NCI-H2196 (cell line): ENCODE results near the gene PIK3R5.
"Not testable (repeated sequence)": the region's sequence is repeated elsewhere in the genome, so short reads cannot be mapped to it uniquely, and the experiment has no call there.

Source experiments
- DNase-seq: peaks from one replicate; lab custom pipeline; 2025; ENCODE audit not compliant: unreplicated experiment; lab: John Stamatoyannopoulos, UW

PIK3R5 gene

DNA sequence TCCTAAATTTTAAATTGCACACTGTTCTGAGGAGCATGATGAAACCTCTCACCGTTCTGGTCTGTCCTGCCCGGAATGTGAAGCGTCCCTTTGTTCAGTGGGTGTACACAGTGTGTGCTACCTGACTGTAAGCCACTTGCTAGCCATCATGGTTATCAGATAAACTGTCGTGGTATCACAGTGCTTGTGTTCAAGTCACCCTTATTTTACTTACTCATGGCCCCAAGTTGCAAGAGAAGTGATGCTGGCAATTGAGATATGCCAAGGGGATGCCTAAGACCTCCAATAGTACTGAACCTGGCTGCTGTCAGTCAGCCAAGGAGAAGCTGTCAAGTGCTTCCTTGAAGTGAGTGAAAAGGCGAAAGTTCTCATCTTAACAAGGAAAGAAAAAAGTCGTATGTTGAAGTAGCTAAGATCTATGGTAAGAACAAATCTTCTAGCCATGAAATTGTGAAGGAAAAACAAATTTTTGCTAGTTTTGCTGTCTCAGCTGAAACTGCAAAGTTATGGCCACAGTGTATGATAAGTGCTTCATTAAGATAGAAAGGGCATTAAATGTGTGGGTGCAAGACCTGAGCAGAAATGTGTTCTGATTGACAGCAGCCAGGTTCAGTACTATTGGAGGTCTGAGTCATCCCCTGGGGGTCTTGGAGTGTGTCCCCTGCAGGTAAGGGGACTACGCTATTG is 103.9 kb downstream of the PIK3R5 start:
- DNase-seq, result no peak

DNA sequence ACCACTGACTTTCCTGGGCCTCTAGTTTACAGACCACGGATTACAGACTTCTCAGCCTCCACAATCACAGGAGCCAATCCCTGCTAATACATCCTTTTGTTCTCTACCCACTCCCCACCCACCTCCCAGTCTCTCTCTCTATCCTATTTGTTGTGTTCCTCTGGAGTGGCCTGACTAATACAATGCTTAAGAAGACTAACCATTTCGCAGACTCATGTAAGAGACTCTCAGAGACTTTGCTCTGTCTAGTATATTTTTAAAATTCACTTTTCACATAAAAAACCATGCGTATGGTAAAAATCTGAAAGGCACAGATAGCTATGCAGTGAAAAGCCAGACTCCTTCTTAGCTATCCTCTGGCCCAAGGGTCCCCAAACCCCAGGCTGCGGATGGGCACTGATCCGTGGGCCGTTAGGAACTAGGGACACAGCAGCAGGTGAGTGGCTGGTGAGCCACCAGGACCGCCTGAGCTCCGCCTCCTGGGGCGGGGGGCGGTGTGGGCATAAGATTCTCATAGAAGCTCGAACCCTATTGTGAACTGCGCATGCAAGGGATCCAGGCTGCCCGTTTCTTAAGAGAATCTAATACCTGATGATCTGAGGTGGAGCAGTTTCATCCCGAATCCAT is 105.6 kb downstream of the PIK3R5 start:
- no peak for DNase-seq

DNA sequence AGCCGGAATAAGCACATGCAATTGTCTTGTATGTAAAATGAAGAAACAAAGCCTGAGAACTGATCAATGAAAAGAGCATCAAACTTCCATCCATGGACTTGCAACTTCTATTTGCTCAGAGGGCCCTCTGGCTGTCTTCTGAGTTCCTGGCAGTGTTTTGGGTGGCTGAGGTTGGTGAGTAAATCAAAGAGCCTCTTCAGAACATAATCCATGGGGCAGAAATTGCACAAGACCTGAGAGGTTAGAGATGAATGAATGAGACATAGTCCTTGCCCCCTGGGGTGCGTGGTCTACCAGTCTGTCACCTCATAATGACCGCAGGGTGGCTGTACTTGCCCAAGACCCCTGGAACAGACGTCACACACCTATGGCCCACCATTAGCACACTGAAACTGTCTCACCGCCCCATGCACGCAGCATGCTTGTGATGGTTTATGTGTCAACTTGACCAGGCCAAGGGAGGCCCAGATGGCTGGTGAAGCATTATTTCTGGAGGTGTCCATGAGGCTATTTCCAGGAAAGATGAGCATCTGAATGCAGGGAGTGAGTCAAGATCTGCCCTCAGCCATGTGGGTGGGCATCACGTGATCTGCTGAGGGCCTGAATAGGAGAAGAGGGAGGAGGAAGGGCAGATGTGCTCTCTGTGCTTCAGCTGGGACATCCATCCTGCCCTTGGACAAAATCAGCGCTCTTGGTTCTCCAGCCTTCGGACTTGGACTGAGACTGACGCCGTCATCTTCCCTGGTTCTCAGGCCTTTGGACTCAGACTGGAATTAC is 106.3 kb downstream of the PIK3R5 start:
- no peak for DNase-seq

DNA sequence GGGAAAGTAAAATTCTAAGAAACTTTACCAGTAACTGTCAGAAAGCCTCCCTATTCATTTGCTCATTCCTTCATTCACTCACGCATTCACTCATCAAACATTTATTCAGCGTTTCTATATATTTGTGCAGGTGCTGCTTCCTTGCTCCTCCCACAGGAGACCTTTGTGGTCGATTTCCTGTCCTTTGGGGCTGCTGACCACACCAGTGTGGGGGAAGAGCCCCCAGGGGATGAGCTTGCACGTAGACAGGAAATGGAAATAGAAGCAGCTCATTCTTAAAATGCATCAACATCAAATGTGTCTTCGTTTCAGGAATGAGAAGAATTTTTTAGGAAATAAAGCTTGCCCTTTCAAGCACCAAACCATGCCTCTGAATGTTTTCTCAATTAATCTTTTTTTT is 107.6 kb downstream of the PIK3R5 start:
- DNase-seq, result no peak

DNA sequence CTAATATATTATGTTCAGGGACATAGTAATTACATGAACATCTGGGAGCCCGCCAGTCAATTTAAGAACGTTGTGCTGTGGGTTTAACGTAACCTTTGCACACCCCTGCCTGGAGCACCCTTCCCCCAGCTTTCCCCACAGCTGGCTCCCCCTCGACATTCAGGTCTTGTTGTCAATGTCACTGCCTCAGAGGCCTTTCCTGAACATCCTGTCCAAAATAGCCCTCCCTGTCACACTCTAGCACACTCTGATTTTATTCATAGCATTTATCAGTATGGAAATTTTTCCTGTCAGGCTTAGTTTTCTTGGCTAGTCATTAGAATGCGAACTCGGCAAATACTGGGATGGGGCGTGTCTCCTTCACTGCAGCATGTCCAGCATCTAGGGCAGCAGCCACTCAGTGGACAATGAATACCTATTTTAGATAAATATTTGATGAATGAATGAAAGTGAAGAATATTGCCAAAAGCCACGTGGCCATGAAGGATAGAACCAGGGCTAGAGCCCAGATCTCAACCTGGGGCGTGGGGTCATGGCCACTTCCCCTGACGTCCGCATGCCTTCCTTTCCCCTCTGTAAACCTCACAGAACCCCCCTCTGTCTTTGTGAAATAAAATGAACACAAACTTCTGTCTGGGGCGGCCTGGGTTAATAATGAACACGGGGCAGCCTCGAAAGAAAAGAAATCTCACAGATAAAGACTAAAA is 108.5 kb downstream of the PIK3R5 start:
- DNase-seq, result no peak

DNA sequence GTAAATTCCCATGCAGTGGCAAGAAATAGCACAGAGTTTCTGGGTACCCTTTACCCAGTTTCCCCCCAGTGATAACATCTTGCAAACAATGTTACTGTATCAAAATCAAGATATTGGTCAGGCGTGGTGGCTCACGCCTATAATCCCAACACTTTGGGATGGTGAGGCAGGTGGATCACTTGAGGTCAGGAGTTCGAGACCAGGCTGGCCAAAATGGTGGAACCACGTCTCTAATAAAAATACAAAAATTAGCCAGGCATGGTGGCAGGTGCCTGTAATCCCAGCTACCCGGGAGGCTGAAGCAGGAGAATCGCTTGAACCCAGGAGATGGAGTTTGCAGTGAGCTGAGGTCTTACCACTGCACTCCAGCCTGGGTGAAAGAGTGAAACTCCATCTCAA is 109.3 kb downstream of the PIK3R5 start:
- not testable (repeated sequence) for DNase-seq

DNA sequence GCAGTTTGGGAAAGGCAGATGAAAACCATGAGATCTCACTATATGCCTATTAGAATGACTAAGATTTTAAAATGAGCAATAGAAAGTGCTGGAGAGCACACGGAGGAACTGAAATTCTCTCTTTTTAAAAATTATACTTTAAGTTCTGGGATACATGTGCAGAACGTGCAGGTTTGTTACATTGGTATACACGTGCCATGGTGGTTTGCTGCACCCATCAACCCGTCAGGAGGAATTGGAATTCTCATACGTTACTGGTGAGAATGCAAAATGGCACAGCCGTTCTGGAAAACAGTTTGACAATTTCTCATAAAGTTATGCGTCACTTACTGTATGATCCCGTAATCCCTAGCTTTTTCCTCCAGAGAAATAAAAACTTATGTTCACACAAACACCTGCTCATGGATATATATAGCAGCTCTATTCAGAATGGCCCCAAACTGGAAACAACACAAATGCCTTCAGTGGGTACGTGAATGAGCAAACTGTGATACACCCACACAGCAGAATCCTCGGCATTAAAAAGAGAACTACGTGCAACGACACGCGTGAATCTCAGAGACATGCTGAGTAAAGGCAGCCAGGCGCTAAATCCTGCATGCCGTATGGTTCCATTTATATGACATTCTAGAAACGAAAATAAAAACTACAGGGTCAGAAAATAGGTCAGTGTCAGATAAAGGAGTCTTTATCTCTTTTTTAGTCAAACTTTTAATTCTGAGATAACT is 109.9 kb downstream of the PIK3R5 start:
- no peak for DNase-seq

DNA sequence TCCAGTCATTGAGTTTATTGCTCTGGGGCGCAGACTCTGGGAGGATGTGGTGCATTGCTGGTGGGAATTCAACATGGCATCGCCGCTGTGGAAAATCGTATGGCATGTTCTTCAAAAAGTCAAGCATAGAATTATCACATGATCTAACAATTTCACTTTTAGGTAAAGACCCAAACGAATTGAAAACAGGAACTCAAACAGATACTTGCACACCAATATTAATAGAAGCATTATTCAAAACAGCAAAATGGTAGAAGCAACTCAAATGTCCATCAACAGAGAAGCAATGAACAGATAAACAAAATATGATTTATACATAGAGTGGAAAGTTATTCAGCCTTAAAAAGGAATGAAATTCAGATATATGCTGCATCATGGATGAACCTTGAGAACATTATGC is 113.9 kb downstream of the PIK3R5 start:
- no peak for DNase-seq

DNA sequence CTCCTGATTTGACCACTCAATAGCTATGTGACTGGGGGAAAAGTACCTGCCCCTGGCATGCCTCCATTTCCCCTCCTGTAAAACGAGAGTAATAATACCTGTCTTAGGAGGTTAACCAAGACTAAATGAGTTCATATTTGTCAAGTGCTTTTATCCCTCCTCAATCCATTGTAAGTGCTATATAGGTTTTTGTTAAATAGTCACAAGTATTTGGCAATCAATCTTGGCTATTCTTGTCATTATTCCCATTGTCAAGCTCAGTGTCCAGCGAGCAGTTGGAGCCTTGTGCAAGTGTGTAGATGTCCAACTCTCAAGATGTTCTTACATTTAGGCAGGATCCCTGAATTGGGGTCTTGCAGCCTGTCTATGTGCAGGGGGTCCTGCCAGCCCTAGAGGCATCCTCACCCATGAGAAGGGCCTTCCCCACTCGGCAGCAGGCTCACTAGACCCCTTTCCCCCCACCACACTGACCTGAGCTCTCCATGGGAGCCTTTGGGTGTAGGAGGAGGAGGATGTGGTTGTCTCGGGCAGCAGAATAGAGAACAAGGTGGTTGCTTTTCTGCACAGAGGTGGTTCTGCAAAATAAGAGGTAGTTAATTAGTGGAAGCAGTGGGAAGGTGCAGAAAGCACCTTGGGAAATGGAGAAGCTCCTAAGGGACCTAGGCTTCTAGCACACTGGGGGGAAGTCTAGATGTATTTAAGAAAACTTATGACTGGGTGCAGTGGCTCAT is 116.0 kb downstream of the PIK3R5 start:
- no peak for DNase-seq

DNA sequence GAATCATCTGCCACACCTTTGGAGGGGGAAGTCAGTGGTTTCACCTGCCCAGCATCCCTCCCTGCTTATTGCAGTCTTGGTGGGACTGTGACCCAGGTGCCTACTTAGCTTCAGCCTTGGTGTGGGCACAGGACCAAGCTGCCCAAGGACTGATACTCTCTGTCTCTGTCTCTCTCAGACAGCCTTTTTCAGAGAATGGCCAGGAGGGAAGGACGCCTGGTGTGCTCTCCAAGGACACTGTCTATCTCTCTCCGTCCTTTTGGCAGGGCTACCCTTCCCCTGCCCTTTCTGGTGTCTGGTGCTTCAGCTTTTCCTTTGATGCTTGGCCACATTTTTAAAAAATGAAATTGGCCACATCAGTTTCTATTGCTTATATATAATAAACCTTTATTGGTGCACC is 117.6 kb downstream of the PIK3R5 start:
- DNase-seq, result no peak

DNA sequence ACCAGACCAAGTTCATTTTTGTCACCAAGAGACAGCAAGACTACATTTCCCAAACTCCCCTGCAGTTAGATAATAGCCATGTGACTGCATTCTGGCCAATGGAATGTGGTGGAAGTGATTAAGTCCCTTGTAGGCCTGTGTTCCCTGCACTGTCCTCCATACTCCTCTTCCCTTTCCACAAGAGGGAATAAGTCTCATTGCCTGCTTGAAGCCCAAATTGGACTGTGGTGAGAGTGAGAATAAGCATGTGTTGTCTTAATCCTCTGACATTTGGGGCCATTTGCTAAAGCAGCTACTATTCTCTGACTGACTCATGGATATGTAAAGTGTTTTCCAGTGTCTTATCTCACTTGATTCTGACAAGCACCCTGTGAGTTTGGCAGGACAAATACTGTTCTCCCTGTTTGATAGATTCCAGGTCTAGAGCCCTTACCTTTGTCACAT is 118.7 kb downstream of the PIK3R5 start:
- no peak for DNase-seq

DNA sequence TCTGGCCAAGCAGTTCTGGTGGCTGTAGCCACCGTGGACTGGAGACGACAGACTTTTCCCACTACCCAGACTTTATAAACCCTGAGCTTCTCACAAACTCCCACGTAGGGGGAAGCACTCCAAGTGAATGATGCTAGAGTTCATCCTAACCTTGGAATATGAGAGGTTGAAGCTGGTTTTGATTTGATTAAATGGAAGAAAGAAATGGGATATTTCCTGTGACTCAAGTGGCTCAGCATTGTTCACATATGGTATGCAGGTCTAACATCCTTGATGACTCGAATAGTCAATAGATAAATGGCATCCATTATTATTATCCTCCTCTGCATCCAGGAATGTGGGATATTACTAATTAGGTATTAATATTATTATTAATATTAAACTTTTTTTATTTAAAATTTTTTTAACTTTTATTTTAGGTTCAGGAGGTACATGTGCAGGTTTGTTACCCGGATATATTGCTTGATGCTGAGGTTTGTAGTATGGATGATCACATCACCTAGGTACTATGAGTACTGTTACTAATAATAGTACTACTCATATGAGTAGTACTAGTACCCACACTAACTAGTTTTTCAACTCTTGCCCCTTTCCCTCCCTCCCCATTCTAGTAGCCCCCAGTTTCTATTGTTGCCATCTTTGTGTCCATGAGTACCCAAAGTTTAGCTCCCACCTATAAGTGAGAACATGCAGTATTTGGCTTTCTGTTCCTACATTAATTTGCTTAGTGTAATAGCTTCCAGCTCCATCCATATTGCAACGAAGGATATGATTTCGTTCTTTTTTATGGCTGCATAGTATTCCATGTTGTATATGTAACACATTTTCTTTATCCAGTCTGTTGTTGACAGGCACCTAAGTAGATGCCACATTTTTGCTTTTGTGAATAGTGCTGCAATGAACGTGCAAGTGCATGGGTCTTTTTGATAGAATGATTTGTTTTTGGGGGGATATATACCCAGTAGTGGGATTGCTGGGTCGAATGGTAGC is 121.0 kb downstream of the PIK3R5 start:
- no peak for DNase-seq

DNA sequence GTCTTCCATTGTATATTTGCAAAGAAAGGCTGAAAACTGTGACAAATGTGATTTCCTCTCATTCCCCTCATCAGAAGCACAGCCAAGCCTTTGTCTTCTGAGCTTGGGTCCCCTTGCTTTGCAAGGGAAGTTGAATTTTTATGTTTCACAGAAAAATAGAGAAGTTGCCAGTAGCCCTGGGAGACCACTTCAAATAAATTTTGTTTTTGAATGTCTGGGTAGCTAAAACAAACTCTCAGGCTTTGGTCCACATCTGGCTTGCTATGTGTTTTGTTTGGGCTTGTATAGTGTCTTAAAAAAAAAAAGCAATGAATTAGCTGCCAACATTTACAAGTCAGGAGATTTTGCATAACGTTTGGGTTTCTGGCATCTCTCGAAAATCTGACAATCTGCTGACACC is 122.2 kb downstream of the PIK3R5 start:
- DNase-seq, result no peak

DNA sequence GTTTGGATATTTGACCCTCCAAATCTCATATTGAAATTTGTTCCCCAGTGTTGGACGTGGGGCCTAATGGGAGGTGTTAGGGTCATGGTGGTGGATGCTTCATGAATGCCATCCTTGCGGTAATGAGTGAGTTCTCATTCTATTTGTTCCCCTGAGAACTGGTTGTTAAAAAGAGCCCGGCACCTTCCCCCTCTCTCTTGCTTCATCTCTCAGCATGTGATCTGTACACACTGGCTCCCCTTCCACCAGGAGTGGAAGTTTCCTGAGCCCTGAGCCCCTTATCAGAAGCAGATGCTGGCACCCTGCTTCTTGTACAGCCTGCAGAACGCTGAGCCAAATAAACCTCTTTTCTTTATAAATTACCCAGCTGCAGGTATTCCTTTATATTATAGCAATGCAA is 123.7 kb downstream of the PIK3R5 start:
- no peak for DNase-seq

DNA sequence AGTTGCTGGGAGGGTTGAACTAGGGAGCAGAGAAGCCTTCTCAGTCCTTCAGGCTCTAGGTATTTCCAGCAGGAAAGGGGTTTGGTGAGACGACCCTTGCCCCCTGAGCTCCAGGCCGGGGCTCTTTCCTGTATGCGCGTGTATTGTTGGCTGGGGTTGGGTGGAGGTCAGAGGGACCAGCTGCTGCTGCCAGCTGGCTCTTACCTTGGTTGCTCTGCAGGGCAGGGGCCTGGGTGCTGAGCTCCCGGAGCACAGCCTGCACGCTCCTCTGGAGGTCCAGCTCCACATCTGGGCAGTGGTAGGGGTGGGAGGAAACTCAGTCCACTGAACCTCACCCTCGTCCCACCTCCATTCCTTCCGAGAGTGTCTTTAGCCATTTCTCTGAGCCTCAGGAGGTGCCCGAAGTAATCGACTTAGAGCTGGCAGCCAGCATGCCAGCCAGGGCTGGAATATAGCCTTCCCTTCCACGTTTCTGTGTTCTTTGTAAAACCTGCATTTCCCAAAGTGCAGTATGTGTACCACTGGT is 126.0 kb downstream of the PIK3R5 start:
- no peak for DNase-seq

DNA sequence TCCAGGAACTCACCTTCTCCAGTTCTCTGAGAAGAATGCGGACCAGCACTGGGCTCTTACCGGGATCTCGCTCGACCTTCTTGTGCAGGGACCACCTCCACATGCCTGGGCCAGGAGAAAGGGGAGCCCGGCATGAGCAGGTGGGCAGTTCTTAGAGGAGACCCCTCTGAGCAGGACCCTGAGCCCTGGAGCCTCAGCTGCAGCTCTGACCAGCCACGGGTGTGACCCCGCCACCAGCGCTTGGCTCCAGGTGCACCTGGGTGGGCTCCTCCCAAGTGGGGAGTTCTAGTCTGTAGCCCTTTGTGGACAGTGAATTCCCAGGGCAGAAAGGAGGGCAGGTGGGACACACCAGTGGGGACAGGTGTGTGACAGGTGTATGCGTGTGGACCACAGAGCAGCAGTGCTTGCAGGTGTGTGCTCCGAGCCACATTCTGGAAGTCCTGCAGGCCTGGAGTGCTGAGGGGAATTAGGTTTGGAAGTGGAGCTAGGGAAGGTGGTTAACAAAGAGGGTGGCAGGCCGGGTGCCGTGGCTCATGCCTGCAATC is 126.9 kb downstream of the PIK3R5 start:
- DNase-seq, result no peak

DNA sequence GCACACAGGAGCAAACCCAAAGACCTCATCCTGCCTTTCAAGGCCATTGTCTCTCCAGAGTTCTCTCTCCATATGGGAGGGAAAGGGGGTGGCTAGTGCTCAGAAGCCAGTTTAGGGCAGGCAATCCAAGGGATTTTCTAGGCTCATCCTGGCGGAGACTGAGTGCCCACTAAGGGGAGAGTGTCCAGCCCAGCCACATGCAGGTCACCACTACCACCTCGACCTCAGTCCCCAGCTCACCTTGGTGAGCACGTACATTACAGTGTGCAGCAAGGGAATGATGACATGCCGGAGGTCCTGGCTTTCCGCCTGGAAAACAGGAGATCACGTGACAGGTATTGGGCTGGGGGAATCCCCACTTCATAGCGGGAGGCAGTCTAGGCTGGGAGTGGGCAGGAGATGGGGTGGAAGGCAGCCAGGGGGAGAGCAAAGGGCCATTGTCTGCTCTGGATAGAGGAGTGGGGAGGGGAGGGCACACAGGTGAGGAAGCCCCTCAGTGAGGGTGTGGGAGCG is 127.9 kb downstream of the PIK3R5 start:
- no peak for DNase-seq

DNA sequence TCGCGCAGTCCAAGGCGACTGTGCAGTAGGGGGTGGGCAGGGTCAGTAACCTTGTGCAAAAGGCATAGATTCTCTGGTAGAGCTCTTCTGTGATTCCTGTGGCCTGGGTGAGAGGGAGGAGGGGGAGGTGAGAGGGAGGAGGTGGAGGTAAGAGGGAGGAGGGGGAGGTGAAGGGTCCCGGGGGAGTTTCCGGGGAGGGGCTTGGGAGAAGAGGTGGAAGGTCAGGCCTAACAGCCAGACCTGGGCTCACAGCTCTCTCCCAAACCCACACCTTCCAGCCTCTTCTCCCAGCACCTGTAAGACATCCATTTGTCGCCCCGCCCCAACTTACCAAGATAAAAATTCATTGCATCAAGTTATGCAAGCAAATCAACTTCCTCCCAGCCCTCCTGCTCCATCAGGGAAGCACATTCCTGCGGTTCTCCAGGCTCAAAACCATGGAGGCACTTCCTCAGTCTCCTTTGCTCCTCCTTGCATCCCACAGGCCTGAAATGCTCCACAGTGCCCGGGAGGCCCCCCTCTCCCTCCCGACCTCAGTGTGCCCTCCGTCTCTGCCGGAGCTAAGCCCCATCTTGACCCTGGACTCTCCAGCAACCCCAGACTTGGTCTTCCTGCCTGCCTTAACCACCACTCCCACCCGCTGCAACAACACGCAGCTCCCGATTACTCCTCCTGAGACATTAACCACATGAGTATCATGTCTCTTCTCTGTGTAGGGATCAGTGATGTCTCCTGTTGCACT is 128.5 kb downstream of the PIK3R5 start:
- no peak for DNase-seq
